ENCODE data around the gene CHRNA1.
"Not testable (repeated sequence)": the region's sequence is repeated elsewhere in the genome, so short reads cannot be mapped to it uniquely, and the experiment has no call there.

Gene CHRNA1

DNA sequence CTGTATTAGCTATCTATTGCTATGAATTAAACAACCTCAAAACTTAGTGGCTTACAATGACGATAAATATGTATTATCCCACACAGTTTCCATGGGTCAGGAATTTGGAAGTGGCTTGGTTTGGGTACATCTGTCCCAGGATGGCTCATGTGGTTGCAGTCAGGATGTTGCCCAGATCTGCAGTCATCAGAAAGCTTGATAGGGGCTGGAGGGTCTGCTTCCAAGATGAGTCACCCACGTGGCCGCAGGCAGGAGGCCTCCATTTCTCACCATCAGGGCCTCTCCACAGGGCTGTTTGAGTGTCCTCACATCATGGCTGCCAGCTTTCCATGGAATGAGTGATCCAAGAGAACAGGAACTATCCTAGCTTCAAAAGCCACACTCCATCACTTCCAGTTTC, 46.4 kb downstream of the CHRNA1 start:
- in situ Hi-C loops (cut with MboI; ENCODE audit: low sequenced_read_pairs), result no loop called here

DNA sequence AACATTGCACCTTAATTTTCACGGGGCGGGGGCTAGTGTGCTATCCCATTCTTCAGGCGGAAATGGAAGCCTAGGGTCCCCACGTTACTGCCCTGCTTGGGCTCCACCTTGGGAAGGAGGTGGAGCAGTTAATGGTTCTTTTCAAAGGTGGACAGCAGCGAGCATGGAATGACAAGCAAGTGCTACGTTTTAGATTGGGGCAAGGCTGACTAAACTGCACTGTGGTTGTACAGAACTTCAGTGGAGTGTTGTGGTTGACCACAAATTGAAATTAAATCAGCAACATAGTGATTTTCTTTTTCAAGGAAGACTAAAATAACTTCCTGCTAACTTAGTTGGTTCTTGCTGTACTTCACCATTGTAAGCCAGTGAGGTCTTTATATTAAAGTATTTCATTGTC, 47.0 kb downstream of the CHRNA1 start:
- in situ Hi-C loops (cut with MboI; ENCODE audit: low sequenced_read_pairs), result no loop called here

DNA sequence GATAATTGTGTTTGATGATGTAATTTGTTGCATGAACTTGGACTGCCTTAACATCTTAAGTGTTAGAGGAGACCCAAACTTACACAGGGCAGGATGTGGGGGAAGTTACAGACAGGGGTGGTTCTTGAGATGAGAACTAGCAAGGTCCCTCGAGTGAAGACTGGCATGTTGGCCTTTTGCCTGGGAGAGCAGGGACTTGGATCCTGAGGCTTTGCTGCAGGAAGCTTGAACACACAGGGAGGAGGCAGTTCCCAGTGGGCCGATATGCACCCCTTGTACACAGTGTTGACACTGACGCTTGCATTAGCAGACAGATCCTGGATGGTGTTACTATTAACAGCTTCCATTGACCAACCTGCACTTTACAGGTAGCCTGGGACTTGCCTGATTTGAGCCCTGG, 47.5 kb downstream of the CHRNA1 start:
- in situ Hi-C loops (cut with MboI; ENCODE audit: low sequenced_read_pairs), result no loop called here

DNA sequence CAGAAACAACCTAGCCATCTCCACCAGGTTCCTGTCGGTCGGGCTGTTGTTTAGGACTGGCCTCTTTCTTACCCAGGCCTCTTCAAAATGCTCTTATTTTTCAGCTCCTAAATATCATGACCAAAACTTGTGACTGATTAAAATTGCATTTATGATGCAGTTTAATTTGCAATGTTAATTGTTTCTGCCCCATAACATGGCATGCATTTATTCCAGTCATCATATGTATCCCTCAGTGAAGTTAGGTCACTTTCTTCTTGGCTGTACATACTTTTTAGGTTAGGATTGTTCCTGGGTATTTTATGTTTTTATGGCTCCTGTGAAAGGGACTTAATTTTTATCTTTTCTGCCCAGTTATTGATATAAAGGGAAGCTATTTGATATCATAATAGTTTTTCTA, 50.6 kb downstream of the CHRNA1 start:
- in situ Hi-C loops (cut with MboI; ENCODE audit: low sequenced_read_pairs), result no loop called here

DNA sequence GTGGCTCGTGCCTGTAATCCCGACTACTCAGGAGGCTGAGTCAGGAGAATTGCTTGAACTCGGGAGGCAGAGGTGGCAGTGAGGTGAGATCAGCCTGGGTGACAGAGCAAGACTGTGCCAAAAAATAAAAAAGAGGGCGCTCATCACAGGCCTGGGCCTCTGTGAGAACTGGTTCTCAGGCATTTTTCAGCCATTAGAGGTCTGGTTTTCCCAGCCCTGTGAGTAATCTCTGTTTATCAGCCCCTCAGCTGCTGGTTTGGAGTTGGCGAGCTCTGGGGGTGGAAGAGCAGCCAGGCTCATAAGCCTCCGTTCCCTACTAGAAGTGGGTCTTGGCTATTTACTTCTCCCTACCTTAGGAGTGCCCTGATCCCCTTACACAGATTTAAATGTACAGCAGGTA, 53.1 kb downstream of the CHRNA1 start:
- in situ Hi-C loops (cut with MboI; ENCODE audit: low sequenced_read_pairs), result no loop called here

DNA sequence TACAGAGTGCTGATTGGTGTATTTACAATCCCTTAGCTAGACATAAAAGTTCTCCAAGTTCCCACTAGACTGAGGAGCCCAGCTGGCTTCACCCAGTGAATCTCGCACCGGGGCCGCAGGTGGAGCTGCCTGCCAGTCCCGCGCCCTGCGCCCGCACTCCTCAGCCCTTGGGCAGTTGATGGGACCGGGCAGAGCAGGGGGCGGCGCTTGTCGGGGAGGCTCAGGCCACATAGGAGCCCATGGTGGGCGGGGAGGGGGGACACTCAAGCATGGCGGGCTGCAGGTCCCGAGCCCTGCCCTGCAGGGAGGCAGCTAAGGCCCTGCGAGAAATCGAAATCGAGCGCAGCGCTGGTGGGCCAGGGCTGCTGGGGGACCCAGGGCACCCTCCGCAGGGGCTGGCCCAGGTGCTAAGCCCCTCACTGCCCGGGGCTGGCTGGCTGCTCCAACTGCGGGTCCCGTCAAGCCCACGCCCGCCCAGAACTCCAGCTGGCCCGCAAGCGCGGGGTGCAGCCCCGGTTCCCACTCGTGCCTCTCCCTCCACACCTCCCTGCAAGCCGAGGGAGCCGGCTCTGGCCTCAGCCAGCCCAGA, 54.8 kb downstream of the CHRNA1 start:
- in situ Hi-C loops (cut with MboI; ENCODE audit: low sequenced_read_pairs), result not testable (repeated sequence)

DNA sequence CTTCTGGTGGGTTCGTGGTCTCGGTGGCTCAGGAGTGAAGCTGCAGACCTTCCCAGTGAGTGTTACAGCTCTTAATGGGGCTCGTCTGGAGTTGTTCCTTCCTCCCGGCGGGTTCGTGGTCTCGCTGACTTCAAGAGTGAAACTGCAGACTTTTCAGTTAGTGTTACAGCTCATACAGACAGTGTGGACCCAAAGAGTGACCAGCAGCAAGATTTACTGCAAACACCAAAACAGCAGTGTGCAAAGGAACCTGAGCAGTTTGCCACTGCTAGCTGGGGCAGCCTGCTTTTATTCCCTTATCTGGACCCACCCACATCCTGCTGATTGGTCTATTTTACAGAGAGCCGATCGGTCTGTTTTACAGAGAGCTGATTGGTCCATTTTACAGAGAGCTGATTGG, 55.6 kb downstream of the CHRNA1 start:
- in situ Hi-C loops (cut with MboI; ENCODE audit: low sequenced_read_pairs), result no loop called here

DNA sequence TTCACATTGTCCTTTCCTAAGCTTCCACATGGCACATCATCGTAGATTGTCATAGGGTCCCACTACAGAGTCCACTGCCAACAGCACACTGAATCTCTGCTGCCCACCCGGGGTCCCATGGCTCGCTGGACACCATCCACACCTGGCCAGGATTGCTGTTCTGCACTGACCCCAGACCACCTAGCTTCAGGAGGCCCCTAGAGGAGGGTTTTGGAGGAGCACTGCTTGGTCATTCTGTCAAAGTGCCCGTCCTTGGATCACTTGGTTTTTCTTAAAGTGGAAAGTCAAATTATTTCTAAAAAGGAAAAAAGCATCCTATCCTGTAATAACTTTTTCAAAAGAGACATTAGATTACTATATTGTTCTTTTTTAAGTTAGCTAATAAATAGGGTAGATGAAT, 59.0 kb downstream of the CHRNA1 start:
- in situ Hi-C loops (cut with MboI; ENCODE audit: low sequenced_read_pairs), result no loop called here

DNA sequence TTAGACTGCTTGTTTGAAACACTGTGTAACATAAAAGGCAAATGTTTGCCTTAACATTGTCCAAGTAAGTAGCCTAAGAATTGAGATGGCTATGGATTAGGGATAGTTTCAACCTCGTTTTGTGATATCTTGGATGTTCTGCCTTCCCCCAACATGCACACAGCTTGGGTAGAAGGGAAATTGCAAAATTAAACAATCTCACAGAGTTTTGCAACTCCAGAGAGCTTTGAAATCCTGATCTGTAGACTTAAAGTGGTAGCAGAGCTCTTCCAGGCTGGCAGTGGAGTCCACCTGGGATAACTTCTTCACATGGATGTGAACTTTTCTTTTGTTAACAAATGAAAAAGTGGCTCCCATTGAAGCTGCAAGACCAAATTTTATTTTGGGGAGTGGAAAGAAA, 59.6 kb downstream of the CHRNA1 start:
- in situ Hi-C loops (cut with MboI; ENCODE audit: low sequenced_read_pairs), result no loop called here

DNA sequence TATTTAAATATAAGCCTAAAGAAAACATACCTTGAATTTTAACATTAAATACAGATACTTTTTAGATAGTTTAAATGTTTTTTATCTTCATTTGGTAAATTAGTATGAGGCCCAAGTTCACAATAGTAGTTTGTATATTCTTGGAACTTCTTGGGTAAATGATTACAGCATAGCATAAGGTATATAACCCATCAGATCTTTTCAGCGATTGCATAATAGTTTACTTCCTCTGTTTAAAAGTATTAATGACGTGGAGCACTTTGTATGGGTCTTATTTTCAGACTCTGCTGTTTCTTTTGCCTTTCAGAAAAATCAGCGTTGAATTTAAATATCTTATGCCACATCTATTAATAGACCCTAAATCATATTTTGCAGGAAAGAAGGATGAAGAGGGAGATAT, 60.2 kb downstream of the CHRNA1 start:
- in situ Hi-C loops (cut with MboI; ENCODE audit: low sequenced_read_pairs), result no loop called here

DNA sequence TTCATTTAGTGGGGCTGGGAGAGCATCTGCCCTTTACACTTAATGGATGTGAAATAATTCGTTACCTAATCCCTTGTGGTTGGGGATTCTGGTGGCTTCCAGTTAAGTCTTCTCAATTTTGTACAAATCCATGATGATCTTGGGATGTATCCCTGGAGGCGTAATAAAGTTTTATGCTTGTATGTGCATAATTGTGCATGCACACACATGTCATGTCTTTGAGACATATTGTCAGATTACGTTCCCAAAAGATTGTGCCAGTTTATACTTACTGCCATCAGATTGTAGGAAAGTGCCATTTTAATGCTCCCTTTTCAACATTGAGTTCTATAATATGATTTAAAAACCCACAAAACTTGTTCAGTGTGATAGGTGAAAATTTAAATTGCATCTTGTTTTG, 60.8 kb downstream of the CHRNA1 start:
- in situ Hi-C loops (cut with MboI; ENCODE audit: low sequenced_read_pairs), result no loop called here

DNA sequence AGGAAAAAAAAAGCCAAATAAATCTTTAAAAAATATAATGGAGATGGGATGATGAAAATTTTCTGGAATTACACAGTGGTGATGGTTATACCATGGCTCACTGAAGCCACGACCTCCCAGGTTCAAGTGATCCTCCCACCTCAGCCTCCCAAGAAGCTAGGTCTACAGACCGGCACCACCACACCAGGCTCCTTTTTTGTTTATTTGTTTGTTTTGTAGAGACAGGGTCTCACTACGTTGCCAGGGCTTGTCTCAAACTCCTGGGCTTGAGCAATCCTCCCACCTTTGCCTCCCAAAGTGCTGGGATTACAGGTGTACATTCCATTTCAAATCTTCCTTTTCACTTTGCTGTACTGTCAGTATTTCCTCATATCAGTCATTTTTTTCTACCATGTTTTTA, 61.7 kb downstream of the CHRNA1 start:
- in situ Hi-C loops (cut with MboI; ENCODE audit: low sequenced_read_pairs), result no loop called here

DNA sequence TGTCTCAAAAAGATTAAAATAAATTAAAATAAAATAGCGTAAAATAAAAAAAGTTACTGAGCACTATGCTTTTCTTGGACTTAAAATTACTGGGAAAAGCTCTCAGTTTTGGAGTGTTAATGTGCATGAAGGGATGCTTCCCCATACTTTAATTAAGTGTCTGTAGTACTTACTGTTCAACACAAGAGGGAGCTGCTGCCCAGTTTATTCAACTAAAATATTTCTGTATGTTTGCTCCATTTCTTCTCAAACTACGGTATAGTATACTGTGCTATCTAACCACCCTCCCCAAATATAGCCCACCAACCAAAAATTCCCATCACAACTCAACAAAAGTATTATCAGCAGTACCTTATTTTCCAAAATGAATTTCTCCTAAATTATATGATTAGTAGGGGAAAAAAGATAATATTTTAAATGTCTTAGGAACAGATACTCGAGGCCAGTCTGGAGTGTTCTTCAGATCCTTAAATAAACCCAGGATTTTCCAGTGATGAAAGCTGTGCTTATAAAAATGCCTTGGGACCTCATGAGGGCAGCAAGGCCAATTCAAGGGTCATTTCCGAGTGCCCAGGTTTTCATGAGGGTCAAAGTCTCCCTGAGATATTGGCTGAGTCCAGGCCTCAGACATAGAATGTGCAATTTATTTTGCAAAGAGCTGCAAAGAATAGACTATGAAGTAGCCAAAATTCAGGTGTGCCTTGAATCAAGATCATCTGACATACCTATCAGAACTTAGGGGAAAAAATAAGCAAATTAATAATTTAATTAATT, 64.1 kb downstream of the CHRNA1 start:
- in situ Hi-C loops (cut with MboI; ENCODE audit: low sequenced_read_pairs), result no loop called here

Data from hTERT RPE-1 (cell line).